ENCODE measurements around the gene TNPO1. TPM values are rescaled to one million over a fixed set of nuclear protein-coding genes. Genes with fewer than 3 reads are reported as not detected.

The TNPO1 gene
- total and polyA plus RNA-seq, 9 of the 15 experiments (the other 6 are each of a cell fraction or from before 2014, with no cell fraction given): 20.8 to 176 (median 97.9) TPM

DNA sequence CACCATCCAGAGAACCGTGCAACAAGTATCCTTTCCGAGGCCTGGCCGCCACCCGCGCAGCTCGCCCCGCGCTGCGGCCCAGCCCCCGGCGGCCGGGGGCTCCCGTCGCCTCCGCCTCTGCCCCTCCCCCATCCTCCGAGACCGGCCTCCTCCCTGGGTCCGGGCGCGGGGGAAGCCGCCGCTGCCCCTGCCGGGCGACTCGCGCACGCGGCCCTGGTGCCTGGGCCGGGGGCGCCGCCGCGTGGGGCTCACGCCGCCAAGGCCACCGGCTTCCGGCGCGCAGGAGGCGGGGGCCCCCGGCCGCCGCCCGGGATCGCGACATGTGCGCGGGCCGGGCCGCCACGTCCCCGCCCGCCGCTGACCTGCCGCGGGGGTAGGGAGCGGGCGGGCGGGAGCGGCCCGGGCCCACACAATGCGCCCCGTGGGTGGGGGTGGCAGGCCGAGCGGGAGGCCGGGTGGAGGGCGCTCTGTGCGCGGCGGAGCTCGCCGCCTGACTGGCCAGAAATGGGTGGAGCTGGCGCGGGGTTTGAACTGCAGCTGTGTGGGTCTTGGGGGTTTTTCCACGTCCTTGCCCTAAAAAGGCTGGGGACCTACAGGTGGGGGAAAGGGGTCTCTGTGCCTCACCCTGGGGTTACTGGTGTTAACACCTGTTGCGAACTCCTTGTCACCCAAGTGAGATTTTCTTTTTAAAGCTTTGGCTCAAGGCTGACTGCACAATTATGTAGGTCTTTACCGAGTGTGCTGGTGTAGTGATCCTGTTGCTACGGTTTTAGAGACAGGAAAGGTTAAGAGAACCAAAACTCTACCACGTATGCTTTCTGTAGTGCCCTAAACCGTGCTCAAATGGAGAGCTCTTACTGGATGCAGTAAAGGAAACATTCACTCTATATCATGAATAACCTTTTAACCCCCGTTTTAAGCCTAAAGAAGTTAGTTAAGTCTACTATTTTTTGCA, 32.3 kb downstream of the TNPO1 start (continued):
- TF ChIP-seq, protein P1, sequence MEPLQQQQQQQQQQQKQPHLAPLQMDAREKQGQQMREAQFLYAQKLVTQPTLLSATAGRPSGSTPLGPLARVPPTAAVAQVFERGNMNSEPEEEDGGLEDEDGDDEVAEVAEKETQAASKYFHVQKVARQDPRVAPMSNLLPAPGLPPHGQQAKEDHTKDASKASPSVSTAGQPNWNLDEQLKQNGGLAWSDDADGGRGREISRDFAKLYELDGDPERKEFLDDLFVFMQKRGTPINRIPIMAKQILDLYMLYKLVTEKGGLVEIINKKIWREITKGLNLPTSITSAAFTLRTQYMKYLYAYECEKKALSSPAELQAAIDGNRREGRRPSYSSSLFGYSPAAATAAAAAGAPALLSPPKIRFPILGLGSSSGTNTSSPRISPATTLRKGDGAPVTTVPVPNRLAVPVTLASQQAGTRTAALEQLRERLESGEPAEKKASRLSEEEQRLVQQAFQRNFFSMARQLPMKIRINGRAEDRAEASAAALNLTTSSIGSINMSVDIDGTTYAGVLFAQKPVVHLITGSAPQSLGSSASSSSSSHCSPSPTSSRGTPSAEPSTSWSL (CRISPR knock-in tag; IDR thresholded peaks at IDR 0.05; ENCODE audit: borderline replicate concordance): no peak
- TF ChIP-seq, protein P2, sequence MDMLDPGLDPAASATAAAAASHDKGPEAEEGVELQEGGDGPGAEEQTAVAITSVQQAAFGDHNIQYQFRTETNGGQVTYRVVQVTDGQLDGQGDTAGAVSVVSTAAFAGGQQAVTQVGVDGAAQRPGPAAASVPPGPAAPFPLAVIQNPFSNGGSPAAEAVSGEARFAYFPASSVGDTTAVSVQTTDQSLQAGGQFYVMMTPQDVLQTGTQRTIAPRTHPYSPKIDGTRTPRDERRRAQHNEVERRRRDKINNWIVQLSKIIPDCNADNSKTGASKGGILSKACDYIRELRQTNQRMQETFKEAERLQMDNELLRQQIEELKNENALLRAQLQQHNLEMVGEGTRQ (CRISPR knock-in tag; IDR thresholded peaks at IDR 0.05): no peak
- TF ChIP-seq ZNF717 (CRISPR knock-in tag; IDR thresholded peaks at IDR 0.05) (no peak), POLR2AphosphoS5 (IDR thresholded peaks at IDR 0.05; ENCODE audit: control insufficient read depth, insufficient read depth, low read depth, low read length) (no peak), RBM22 (IDR thresholded peaks at IDR 0.05; ENCODE audit: low read depth, low read length, poor library complexity, severe bottlenecking) (peak; percentile 14), ASH1L (IDR thresholded peaks at IDR 0.05; ENCODE audit: borderline replicate concordance, low read depth, partially characterized antibody) (no peak)
- TF ChIP-seq, protein P3, sequence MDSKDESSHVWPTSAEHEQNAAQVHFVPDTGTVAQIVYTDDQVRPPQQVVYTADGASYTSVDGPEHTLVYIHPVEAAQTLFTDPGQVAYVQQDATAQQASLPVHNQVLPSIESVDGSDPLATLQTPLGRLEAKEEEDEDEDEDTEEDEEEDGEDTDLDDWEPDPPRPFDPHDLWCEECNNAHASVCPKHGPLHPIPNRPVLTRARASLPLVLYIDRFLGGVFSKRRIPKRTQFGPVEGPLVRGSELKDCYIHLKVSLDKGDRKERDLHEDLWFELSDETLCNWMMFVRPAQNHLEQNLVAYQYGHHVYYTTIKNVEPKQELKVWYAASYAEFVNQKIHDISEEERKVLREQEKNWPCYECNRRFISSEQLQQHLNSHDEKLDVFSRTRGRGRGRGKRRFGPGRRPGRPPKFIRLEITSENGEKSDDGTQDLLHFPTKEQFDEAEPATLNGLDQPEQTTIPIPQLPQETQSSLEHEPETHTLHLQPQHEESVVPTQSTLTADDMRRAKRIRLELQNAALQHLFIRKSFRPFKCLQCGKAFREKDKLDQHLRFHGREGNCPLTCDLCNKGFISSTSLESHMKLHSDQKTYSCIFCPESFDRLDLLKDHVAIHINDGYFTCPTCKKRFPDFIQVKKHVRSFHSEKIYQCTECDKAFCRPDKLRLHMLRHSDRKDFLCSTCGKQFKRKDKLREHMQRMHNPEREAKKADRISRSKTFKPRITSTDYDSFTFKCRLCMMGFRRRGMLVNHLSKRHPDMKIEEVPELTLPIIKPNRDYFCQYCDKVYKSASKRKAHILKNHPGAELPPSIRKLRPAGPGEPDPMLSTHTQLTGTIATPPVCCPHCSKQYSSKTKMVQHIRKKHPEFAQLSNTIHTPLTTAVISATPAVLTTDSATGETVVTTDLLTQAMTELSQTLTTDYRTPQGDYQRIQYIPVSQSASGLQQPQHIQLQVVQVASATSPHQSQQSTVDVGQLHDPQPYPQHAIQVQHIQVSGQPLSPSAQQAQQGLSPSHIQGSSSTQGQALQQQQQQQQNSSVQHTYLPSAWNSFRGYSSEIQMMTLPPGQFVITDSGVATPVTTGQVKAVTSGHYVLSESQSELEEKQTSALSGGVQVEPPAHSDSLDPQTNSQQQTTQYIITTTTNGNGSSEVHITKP (IDR thresholded peaks at IDR 0.05; ENCODE audit: partially characterized antibody): peak; percentile 17
- TF ChIP-seq, protein P4, sequence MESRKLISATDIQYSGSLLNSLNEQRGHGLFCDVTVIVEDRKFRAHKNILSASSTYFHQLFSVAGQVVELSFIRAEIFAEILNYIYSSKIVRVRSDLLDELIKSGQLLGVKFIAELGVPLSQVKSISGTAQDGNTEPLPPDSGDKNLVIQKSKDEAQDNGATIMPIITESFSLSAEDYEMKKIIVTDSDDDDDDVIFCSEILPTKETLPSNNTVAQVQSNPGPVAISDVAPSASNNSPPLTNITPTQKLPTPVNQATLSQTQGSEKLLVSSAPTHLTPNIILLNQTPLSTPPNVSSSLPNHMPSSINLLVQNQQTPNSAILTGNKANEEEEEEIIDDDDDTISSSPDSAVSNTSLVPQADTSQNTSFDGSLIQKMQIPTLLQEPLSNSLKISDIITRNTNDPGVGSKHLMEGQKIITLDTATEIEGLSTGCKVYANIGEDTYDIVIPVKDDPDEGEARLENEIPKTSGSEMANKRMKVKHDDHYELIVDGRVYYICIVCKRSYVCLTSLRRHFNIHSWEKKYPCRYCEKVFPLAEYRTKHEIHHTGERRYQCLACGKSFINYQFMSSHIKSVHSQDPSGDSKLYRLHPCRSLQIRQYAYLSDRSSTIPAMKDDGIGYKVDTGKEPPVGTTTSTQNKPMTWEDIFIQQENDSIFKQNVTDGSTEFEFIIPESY (CRISPR knock-in tag; IDR thresholded peaks at IDR 0.05): no peak
- TF ChIP-seq, protein P5, sequence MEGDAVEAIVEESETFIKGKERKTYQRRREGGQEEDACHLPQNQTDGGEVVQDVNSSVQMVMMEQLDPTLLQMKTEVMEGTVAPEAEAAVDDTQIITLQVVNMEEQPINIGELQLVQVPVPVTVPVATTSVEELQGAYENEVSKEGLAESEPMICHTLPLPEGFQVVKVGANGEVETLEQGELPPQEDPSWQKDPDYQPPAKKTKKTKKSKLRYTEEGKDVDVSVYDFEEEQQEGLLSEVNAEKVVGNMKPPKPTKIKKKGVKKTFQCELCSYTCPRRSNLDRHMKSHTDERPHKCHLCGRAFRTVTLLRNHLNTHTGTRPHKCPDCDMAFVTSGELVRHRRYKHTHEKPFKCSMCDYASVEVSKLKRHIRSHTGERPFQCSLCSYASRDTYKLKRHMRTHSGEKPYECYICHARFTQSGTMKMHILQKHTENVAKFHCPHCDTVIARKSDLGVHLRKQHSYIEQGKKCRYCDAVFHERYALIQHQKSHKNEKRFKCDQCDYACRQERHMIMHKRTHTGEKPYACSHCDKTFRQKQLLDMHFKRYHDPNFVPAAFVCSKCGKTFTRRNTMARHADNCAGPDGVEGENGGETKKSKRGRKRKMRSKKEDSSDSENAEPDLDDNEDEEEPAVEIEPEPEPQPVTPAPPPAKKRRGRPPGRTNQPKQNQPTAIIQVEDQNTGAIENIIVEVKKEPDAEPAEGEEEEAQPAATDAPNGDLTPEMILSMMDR (IDR thresholded peaks at IDR 0.05 in 2 of 3, conservative IDR thresholded peaks at IDR 0.05 in 1 of 3; ENCODE audit: insufficient read depth in 2 of 3, low read depth in 1 of 3, low read length in 3 of 3): peak in 1 of 3 experiments; percentile 23; a peak in 1 of 6 replicates
- TF ChIP-seq, protein P6, sequence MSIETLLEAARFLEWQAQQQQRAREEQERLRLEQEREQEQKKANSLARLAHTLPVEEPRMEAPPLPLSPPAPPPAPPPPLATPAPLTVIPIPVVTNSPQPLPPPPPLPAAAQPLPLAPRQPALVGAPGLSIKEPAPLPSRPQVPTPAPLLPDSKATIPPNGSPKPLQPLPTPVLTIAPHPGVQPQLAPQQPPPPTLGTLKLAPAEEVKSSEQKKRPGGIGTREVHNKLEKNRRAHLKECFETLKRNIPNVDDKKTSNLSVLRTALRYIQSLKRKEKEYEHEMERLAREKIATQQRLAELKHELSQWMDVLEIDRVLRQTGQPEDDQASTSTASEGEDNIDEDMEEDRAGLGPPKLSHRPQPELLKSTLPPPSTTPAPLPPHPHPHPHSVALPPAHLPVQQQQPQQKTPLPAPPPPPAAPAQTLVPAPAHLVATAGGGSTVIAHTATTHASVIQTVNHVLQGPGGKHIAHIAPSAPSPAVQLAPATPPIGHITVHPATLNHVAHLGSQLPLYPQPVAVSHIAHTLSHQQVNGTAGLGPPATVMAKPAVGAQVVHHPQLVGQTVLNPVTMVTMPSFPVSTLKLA (conservative IDR thresholded peaks at IDR 0.05): peak in 1 of 2 experiments; percentile 31; a peak in 2 of 4 replicates
